WTC11 (cell line): Measurements from ENCODE around the gene RAET1E. TPM values are rescaled to one million over a fixed set of nuclear protein-coding genes. Genes with fewer than 3 reads are reported as not detected.

Experiments
- AFF4 ChIP-seq: sonication (generic); formaldehyde crosslinking; IDR thresholded peaks from 2 replicates; pipeline ENCODE4 v1.8.1; 2023; ENCODE audit warnings: mild to moderate bottlenecking, missing genetic modification reagents, borderline replicate concordance
- ATF3 ChIP-seq: sonication (generic); formaldehyde crosslinking; conservative IDR thresholded peaks from 2 replicates; pipeline ENCODE4 v1.8.1; 2022; ENCODE audit warnings: mild to moderate bottlenecking, missing genetic modification reagents
- ATF6 ChIP-seq: sonication (generic); formaldehyde crosslinking; IDR thresholded peaks from 2 replicates; pipeline ENCODE4 v1.8.1; 2023; ENCODE audit warnings: mild to moderate bottlenecking, missing genetic modification reagents
- CBFB ChIP-seq: sonication (generic); formaldehyde crosslinking; IDR thresholded peaks from 2 replicates; pipeline ENCODE4 v1.8.1; 2022; ENCODE audit warnings: mild to moderate bottlenecking, low read depth, missing genetic modification reagents
- CDX4 ChIP-seq: fragments of 250-450 bp; sonication (Bioruptor Pico); IDR thresholded peaks from 2 replicates; pipeline ENCODE4 v1.9.0; 2021; ENCODE audit warnings: moderate library complexity, mild to moderate bottlenecking, inconsistent platforms, borderline replicate concordance
- E2F5 ChIP-seq: sonication (generic); formaldehyde crosslinking; IDR thresholded peaks from 2 replicates; pipeline ENCODE4 v1.8.1; 2022; ENCODE audit warnings: mild to moderate bottlenecking, moderate library complexity, missing genetic modification reagents
- EMX1 ChIP-seq: fragments of 250-450 bp; sonication (Bioruptor Pico); IDR thresholded peaks from 2 replicates; pipeline ENCODE4 v1.8.0; 2021; ENCODE audit warnings: mild to moderate bottlenecking
- FOXP1 ChIP-seq: sonication (generic); formaldehyde crosslinking; IDR thresholded peaks from 2 replicates; pipeline ENCODE4 v1.8.0; 2022; ENCODE audit warnings: missing genetic modification reagents, mild to moderate bottlenecking, moderate library complexity, borderline replicate concordance
- GTF2I ChIP-seq: fragments of 250-450 bp; sonication (Bioruptor Pico); conservative IDR thresholded peaks from 2 replicates; pipeline ENCODE4 v1.4.0; 2021; ENCODE audit warnings: mild to moderate bottlenecking
- HMGA2 ChIP-seq: fragments of 250-450 bp; sonication (Bioruptor Pico); IDR thresholded peaks from 2 replicates; pipeline ENCODE4 v1.4.0; 2021; ENCODE audit warnings: mild to moderate bottlenecking, moderate library complexity
- IRF2 ChIP-seq: sonication (generic); formaldehyde crosslinking; IDR thresholded peaks from 2 replicates; pipeline ENCODE4 v1.8.0; 2022; ENCODE audit warnings: low read depth, missing genetic modification reagents, borderline replicate concordance
- NFATC4 ChIP-seq: fragments of 250-450 bp; sonication (Bioruptor Pico); IDR thresholded peaks from 2 replicates; pipeline ENCODE4 v1.9.0; 2021; ENCODE audit warnings: mild to moderate bottlenecking
- NR2C2 ChIP-seq: sonication (generic); formaldehyde crosslinking; IDR thresholded peaks from 2 replicates; pipeline ENCODE4 v1.8.0; 2022; ENCODE audit warnings: mild to moderate bottlenecking, missing genetic modification reagents
- OVOL2 ChIP-seq: fragments of 250-450 bp; sonication (Bioruptor Pico); IDR thresholded peaks from 2 replicates; pipeline ENCODE4 v1.9.0; 2021; ENCODE audit warnings: mild to moderate bottlenecking, borderline replicate concordance
- RELA ChIP-seq: sonication (generic); formaldehyde crosslinking; IDR thresholded peaks from 2 replicates; pipeline ENCODE4 v1.8.1; 2022; ENCODE audit warnings: missing genetic modification reagents, mild to moderate bottlenecking, borderline replicate concordance
- SP1 ChIP-seq: sonication (generic); formaldehyde crosslinking; conservative IDR thresholded peaks from 2 replicates; pipeline ENCODE4 v1.8.1; 2022; ENCODE audit warnings: missing genetic modification reagents
- USF1 ChIP-seq: sonication (generic); formaldehyde crosslinking; IDR thresholded peaks from 2 replicates; pipeline ENCODE4 v1.8.0; 2022; ENCODE audit warnings: mild to moderate bottlenecking, missing genetic modification reagents
- USF2 ChIP-seq: sonication (generic); formaldehyde crosslinking; IDR thresholded peaks from 2 replicates; pipeline ENCODE4 v1.8.1; 2023; ENCODE audit warnings: mild to moderate bottlenecking, missing genetic modification reagents, moderate library complexity
- ZBTB21 ChIP-seq: sonication (generic); formaldehyde crosslinking; IDR thresholded peaks from 2 replicates; pipeline ENCODE4 v1.8.1; 2023; ENCODE audit warnings: mild to moderate bottlenecking, missing genetic modification reagents, borderline replicate concordance
- ZNF121 ChIP-seq: sonication (generic); formaldehyde crosslinking; IDR thresholded peaks from 2 replicates; pipeline ENCODE4 v1.8.0; 2023; ENCODE audit warnings: missing genetic modification reagents
- ZNF219 ChIP-seq: sonication (generic); formaldehyde crosslinking; IDR thresholded peaks from 2 replicates; pipeline ENCODE4 v1.8.0; 2023; ENCODE audit warnings: missing genetic modification reagents, mild to moderate bottlenecking, borderline replicate concordance
- ZNF317 ChIP-seq: sonication (generic); formaldehyde crosslinking; IDR thresholded peaks from 2 replicates; pipeline ENCODE4 v1.8.1; 2023; ENCODE audit warnings: low read depth, mild to moderate bottlenecking, moderate library complexity, missing genetic modification reagents, borderline replicate concordance
- ZNF425 ChIP-seq: fragments of 250-450 bp; sonication (Bioruptor Pico); conservative IDR thresholded peaks from 2 replicates; pipeline ENCODE4 v1.9.0; 2021; ENCODE audit warnings: mild to moderate bottlenecking
- ZNF671 ChIP-seq: fragments of 250-450 bp; sonication (Bioruptor Pico); IDR thresholded peaks from 2 replicates; pipeline ENCODE4 v1.8.0; 2021; ENCODE audit warnings: mild to moderate bottlenecking
- ZSCAN18 ChIP-seq: fragments of 250-450 bp; sonication (Bioruptor Pico); IDR thresholded peaks from 2 replicates; pipeline ENCODE4 v2.1.2; 2022; ENCODE audit warnings: mild to moderate bottlenecking, moderate library complexity
- total RNA-seq: library from RNA; stranded (reverse); gene quantifications from 3 replicates; pipeline ENCODE4 v1.2.3, GENCODE V29; 2021

Gene RAET1E
- total RNA-seq, 1 experiment from 2014 or later: not detected

GRCh38 chr6:149863698-149864577 lies 34.0 kb downstream of the RAET1E start, which contains the start of gene LRP11 (continued):
- TF ChIP-seq AFF4 (CRISPR knock-in tag) (no peak), ATF3 (CRISPR knock-in tag) (no peak), ZBTB21 (CRISPR knock-in tag) (no peak), USF1 (CRISPR knock-in tag) (0 out of 2 replicates have a peak, but pooled peaks have one; percentile 9), FOXP1 (CRISPR knock-in tag) (peak; percentile 73), ZNF317 (CRISPR knock-in tag) (0 out of 2 replicates have a peak, but pooled peaks have one; percentile 31), RELA (CRISPR knock-in tag) (no peak; the same call in 1 of the 2 replicates), E2F5 (CRISPR knock-in tag) (peak; percentile 82), ATF6 (CRISPR knock-in tag) (no peak), NR2C2 (CRISPR knock-in tag) (no peak), CDX4 (CRISPR knock-in tag) (no peak), ZNF121 (CRISPR knock-in tag) (peak; percentile 10; the same call in 1 of the 2 replicates), EMX1 (CRISPR knock-in tag) (no peak), GTF2I (CRISPR knock-in tag) (no peak), USF2 (CRISPR knock-in tag) (no peak; the same call in 1 of the 2 replicates), SP1 (CRISPR knock-in tag) (peak; percentile 92), ZNF219 (CRISPR knock-in tag) (0 out of 2 replicates have a peak, but pooled peaks have one; percentile 45), OVOL2 (CRISPR knock-in tag) (no peak), ZNF671 (CRISPR knock-in tag) (no peak), ZSCAN18 (CRISPR knock-in tag) (no peak), NFATC4 (no peak), HMGA2 (no peak), IRF2 (CRISPR knock-in tag) (no peak), CBFB (CRISPR knock-in tag) (no peak), ZNF425 (CRISPR knock-in tag) (no peak)
